ENCODE results near the gene TCERG1L.

- TF ChIP-seq EZH2 (IDR thresholded peaks at IDR 0.05; ENCODE audit: insufficient read depth, low read length) (no peak), CTCF (IDR thresholded peaks at IDR 0.05; ENCODE audit: insufficient read depth, low read depth, low read length) (no peak)
Observed at GRCh38 chr10:131221632-131222277, 89.8 kb downstream of the TCERG1L start.
